A673 (cell line): Measurements from ENCODE around the gene PRAMEF15.
"Not testable (repeated sequence)": the region's sequence is repeated elsewhere in the genome, so short reads cannot be mapped to it uniquely, and the experiment has no call there.

Experiments used
- EZH2 ChIP-seq: fragments of 200-600 bp; sonication (generic); IDR thresholded peaks from 2 replicates; pipeline ENCODE4 v1.6.1; 2017; ENCODE audit warnings: borderline replicate concordance, low read depth, mild to moderate bottlenecking, mixed read lengths, antibody characterized with exemption, low read length; ENCODE audit not compliant: poor library complexity, severe bottlenecking
- TF ChIP-seq, protein P1 (sequence below): fragments of 300-800, 200-600 bp; sonication (generic); conservative IDR thresholded peaks from 2 replicates; pipeline ENCODE4 v1.5.1; 2017; ENCODE audit warnings: low read depth, mild to moderate bottlenecking, antibody characterized with exemption, low read length, moderate library complexity, mixed read lengths

DNA sequence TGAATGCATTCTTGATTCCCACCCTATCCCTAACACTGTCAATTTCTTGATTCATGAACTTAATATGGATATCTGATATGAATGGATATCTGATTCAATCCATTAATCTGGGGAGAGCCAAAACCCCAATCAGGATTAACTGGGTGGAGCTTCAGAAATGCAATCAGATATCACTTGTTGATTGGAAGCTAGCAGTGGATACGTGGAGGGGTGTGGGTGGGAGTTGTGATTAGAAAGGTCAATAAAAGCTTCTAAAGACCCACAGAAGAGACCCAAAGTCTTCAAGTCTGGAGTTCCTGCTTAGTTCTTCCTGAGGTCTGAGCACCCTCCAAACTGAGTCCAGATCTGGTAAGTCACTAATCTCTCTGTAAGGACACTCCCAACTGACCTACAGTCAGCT is 12.1 kb upstream of the PRAMEF15 start, which contains the start of gene PRAMEF33:
- TF ChIP-seq, protein P1, sequence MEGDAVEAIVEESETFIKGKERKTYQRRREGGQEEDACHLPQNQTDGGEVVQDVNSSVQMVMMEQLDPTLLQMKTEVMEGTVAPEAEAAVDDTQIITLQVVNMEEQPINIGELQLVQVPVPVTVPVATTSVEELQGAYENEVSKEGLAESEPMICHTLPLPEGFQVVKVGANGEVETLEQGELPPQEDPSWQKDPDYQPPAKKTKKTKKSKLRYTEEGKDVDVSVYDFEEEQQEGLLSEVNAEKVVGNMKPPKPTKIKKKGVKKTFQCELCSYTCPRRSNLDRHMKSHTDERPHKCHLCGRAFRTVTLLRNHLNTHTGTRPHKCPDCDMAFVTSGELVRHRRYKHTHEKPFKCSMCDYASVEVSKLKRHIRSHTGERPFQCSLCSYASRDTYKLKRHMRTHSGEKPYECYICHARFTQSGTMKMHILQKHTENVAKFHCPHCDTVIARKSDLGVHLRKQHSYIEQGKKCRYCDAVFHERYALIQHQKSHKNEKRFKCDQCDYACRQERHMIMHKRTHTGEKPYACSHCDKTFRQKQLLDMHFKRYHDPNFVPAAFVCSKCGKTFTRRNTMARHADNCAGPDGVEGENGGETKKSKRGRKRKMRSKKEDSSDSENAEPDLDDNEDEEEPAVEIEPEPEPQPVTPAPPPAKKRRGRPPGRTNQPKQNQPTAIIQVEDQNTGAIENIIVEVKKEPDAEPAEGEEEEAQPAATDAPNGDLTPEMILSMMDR = not testable (repeated sequence)
- not testable (repeated sequence) for TF ChIP-seq EZH2
